Stomach (tissue), 9 donors: ENCODE measurements around the gene SSR1. TPM values are rescaled to one million over a fixed set of nuclear protein-coding genes. Genes with fewer than 3 reads are reported as not detected.

Experiments
- DNase-seq, 2 donors: peaks; one replicate each; pipeline versions ENCODE4 v3.0.0 to v3.0.0-alpha.2; 2013 to 2019
- H3K27ac ChIP-seq, 5 donors: fragments of 200-600 bp in 4 of 5; sonication (generic) in 4 of 5; one replicate each; pipeline ENCODE4 v1.5.1; 2013 to 2019; ENCODE audit warnings: mild to moderate bottlenecking in 1 of 5, moderate library complexity in 1 of 5
- H3K27me3 ChIP-seq, 3 donors: fragments of 200-600 bp; sonication (generic); one replicate each; pipeline ENCODE4 v1.5.1; 2017 to 2019; ENCODE audit warnings: mixed run types in 1 of 3
- H3K36me3 ChIP-seq, 4 donors: fragments of 200-600 bp; sonication (generic); 1 replicate in 3 of 4; 2 replicates in 1 of 4; pipeline ENCODE4 v1.5.1; 2016 to 2019
- H3K4me1 ChIP-seq, 4 donors: fragments of 200-600 bp; sonication (generic); one replicate each; pipeline ENCODE4 v1.5.1; 2016 to 2019
- H3K4me3 ChIP-seq, 4 donors: fragments of 200-600 bp; sonication (generic) in 3 of 4; one replicate each; pipeline ENCODE4 v1.5.1; 2016 to 2019; ENCODE audit warnings: mild to moderate bottlenecking in 1 of 4
- H3K9me3 ChIP-seq, 4 donors: fragments of 200-600 bp; sonication (generic); one replicate each; pipeline ENCODE4 v1.5.1; 2016 to 2019
- CTCF ChIP-seq, 7 experiments: fragments of 450-650 bp in 4 of 7; fragments of 200-600 bp in 3 of 7; sonication (generic) in 3 of 7; IDR thresholded peaks; one replicate each; pipeline ENCODE4 v1.5.1; 2016 to 2019; ENCODE audit warnings: antibody characterized with exemption in 7 of 7, control low read depth in 2 of 7, mild to moderate bottlenecking in 1 of 7
- EP300 ChIP-seq: sonication (generic); formaldehyde crosslinking; IDR thresholded peaks from one replicate; pipeline ENCODE4 v1.6.1; 2017; ENCODE audit warnings: antibody characterized with exemption
- POLR2A ChIP-seq, 4 donors: fragments of 450-650 bp; IDR thresholded peaks; one replicate each; pipeline ENCODE4 v1.6.1; 2016; ENCODE audit warnings: antibody characterized with exemption in 4 of 4, control low read depth in 2 of 4, mild to moderate bottlenecking in 1 of 4, moderate library complexity in 1 of 4
- POLR2AphosphoS5 ChIP-seq, 3 donors: sonication (generic); formaldehyde crosslinking; IDR thresholded peaks; one replicate each; pipeline ENCODE4 v1.6.1; 2016; ENCODE audit warnings: antibody characterized with exemption in 3 of 3
- WGBS, 5 donors: extraction: QIAGEN DNeasy Blood & Tissue Kit in 3 of 5; methylation state at CpG; one replicate each; pipeline versions ENCODE4 v1.1.5 to v1.1.7; 2013 to 2018; 5-methylcytosine and 5-hydroxymethylcytosine counted together
- intact Hi-C: fragments of 100-400 bp; cut with DNase I; formaldehyde crosslinking; loops from one replicate; pipeline ENCODE4 v1.15.1; 2023; ENCODE audit warnings: low total_unique reads
- polyA plus RNA-seq, 3 donors: library from polyadenylated mRNA; stranded (reverse); fragments of 200-250 nt; gene quantifications; one replicate each; pipeline ENCODE4 v1.2.3, GENCODE V29; 2013
- total RNA-seq, 5 donors: library from RNA; depleted of rRNA; stranded (reverse); fragments of >200 nt; gene quantifications; one replicate each; pipeline versions ENCODE4 v1.1.0 to v1.2.3, GENCODE V29; 2014 to 2016
- donor health status: healthy with polysubstance abuse.
- donor health status: Bipolar disorder and iron deficiency.
- donor health status: healthy.

Gene SSR1
- total and polyA plus RNA-seq, 8 donors: 11.6 to 62.4 (median 30.1) TPM

- no peak overlapping the region for H3K4me3 ChIP-seq
- TF ChIP-seq POLR2AphosphoS5 (IDR thresholded peaks at IDR 0.05) (no peak), CTCF (IDR thresholded peaks at IDR 0.05) (no peak), EP300 (no peak), POLR2A (IDR thresholded peaks at IDR 0.05) (no peak)
- H3K4me1 ChIP-seq: peaks cover 0 to 23% (median 0%) of the 10 kb centered on the region in 4 donors
- peaks cover 36 to 60% (median 59%) of the 10 kb centered on the region in 4 donors for H3K36me3 ChIP-seq
- no peak overlapping the region for H3K27ac ChIP-seq
- intact Hi-C loops: no loop called here
- peaks cover 0 to 9% (median 7%) of the 10 kb centered on the region in 4 donors for H3K9me3 ChIP-seq
- DNase-seq: no peak
- no peaks in the 10 kb centered on the region for H3K27me3 ChIP-seq
- WGBS, 5 donors: 91 to 96% (median 94%) methylated on average over 6 of the region's 6 CpGs
Measured at GRCh38 chr6:7251646-7252260, 61.2 kb downstream of the SSR1 start.

- intact Hi-C loops: no loop called here
- peaks cover 46 to 70% (median 69%) of the 10 kb centered on the region in 4 donors for H3K36me3 ChIP-seq
Measured at GRCh38 chr6:7250812-7251211, 62.2 kb downstream of the SSR1 start.

GRCh38 chr6:7249946-7250643 lies 62.9 kb downstream of the SSR1 start:
- 38 to 72% (median 44%) methylated on average over 5 to 7 of the region's 7 CpGs for WGBS, 5 donors
- peaks cover 50 to 77% (median 76%) of the 10 kb centered on the region in 4 donors for H3K36me3 ChIP-seq
- H3K27ac ChIP-seq: no peak overlapping the region
- TF ChIP-seq CTCF (IDR thresholded peaks at IDR 0.05): no peak
- no peak for TF ChIP-seq EP300
- TF ChIP-seq POLR2A (IDR thresholded peaks at IDR 0.05): no peak
- TF ChIP-seq POLR2AphosphoS5 (IDR thresholded peaks at IDR 0.05): no peak
- intact Hi-C loops: no loop called here
- no peaks in the 10 kb centered on the region for H3K9me3 ChIP-seq
- H3K27me3 ChIP-seq: no peaks in the 10 kb centered on the region
- DNase-seq: no peak
- H3K4me3 ChIP-seq: no peak overlapping the region
- H3K4me1 ChIP-seq: peaks cover 0 to 23% (median 0%) of the 10 kb centered on the region in 4 donors

More at GRCh38 chr6:7250812-7251211, 62.2 kb downstream of the SSR1 start:
- Histone ChIP-seq H3K4me1 (peaks cover 0 to 23% (median 0%) of the 10 kb centered on the region in 4 donors), H3K27ac (no peak overlapping the region), H3K27me3 (no peaks in the 10 kb centered on the region), H3K4me3 (no peak overlapping the region), H3K9me3 (peaks cover 0 to 3% (median 3%) of the 10 kb centered on the region in 4 donors)
- TF ChIP-seq POLR2AphosphoS5 (IDR thresholded peaks at IDR 0.05) (no peak), EP300 (no peak), POLR2A (IDR thresholded peaks at IDR 0.05) (no peak), CTCF (IDR thresholded peaks at IDR 0.05) (no peak)
- DNase-seq: no peak
- WGBS, 5 donors: 90 to 94% (median 92%) methylated on average over 8 of the region's 8 CpGs

GRCh38 chr6:7249391-7249790 lies 63.6 kb downstream of the SSR1 start:
- Histone ChIP-seq H3K4me1 (peaks cover 0 to 21% (median 0%) of the 10 kb centered on the region in 4 donors), H3K4me3 (no peak overlapping the region), H3K9me3 (no peaks in the 10 kb centered on the region), H3K27ac (no peak overlapping the region), H3K36me3 (peaks cover 57 to 84% (median 79%) of the 10 kb centered on the region in 4 donors), H3K27me3 (no peaks in the 10 kb centered on the region)
- intact Hi-C loops: no loop called here
- 75 to 89% (median 82%) methylated on average over 2 of the region's 2 CpGs for WGBS, 5 donors
- TF ChIP-seq POLR2AphosphoS5 (IDR thresholded peaks at IDR 0.05) (no peak), CTCF (IDR thresholded peaks at IDR 0.05) (no peak), POLR2A (IDR thresholded peaks at IDR 0.05) (no peak), EP300 (no peak)
- no peak for DNase-seq
